K562 (cell line): ENCODE measurements around the gene ZNF689. TPM values are rescaled to one million over a fixed set of nuclear protein-coding genes. Genes with fewer than 3 reads are reported as not detected.

ENCODE experiments used
- CBX2 ChIP-seq: fragments of 200-600 bp; sonication (generic); IDR thresholded peaks from one replicate; pipeline ENCODE4 v1.6.1; 2012; ENCODE audit warnings: mild to moderate bottlenecking, low read length, inconsistent platforms; ENCODE audit not compliant: insufficient read depth, poor library complexity, severe bottlenecking
- E2F3 ChIP-seq: fragments of 250-450 bp; sonication (Bioruptor Pico); IDR thresholded peaks from 2 replicates; pipeline ENCODE4 v1.4.0; 2020; ENCODE audit warnings: mild to moderate bottlenecking
- FOSL1 ChIP-seq: fragments of 200-800 bp; sonication (Bioruptor generic); conservative IDR thresholded peaks from 2 replicates; pipeline ENCODE4 v1.6.1; 2016; ENCODE audit warnings: missing genetic modification characterization, missing compliant biosample characterization
- HNRNPLL ChIP-seq: fragments of 200-400 bp; formaldehyde crosslinking; IDR thresholded peaks from 2 replicates; pipeline ENCODE4 v1.6.1; 2017; ENCODE audit warnings: low read length, low read depth, mild to moderate bottlenecking; ENCODE audit not compliant: poor library complexity, severe bottlenecking
- KAT8 ChIP-seq: fragments of 450-650 bp; IDR thresholded peaks from 2 replicates; pipeline ENCODE4 v1.6.1; 2016; ENCODE audit warnings: low read depth, mild to moderate bottlenecking
- MAFG ChIP-seq: fragments of 450-650 bp; conservative IDR thresholded peaks from 2 replicates; pipeline ENCODE4 v1.6.1; 2016; ENCODE audit warnings: missing genetic modification characterization, missing compliant biosample characterization
- NR2C1 ChIP-seq, 2 experiments: fragments of 450-650 bp; IDR thresholded peaks; 2 replicates each; pipeline ENCODE4 v1.6.1; 2017; ENCODE audit warnings: mild to moderate bottlenecking in 2 of 2, antibody characterized with exemption in 1 of 2, inconsistent platforms in 1 of 2, missing compliant biosample characterization in 1 of 2, missing genetic modification characterization in 1 of 2
- NR3C1 ChIP-seq: sonication (generic); formaldehyde crosslinking; IDR thresholded peaks from 2 replicates; pipeline ENCODE4 v1.8.1; 2022; ENCODE audit warnings: missing genetic modification reagents
- PRPF4 ChIP-seq: fragments of 200-400 bp; formaldehyde crosslinking; IDR thresholded peaks from one replicate; pipeline ENCODE4 v1.6.1; 2017; ENCODE audit warnings: low read length, low read depth, mild to moderate bottlenecking; ENCODE audit not compliant: insufficient read depth, poor library complexity, severe bottlenecking
- PYGO2 ChIP-seq: fragments of 450-650 bp; IDR thresholded peaks from 2 replicates; pipeline ENCODE4 v1.6.1; 2016; ENCODE audit warnings: mild to moderate bottlenecking, missing genetic modification characterization, moderate library complexity, missing compliant biosample characterization
- SLC30A9 ChIP-seq: fragments of 250-450 bp; sonication (Bioruptor Pico); IDR thresholded peaks from 2 replicates; pipeline ENCODE4 v1.8.0; 2022; ENCODE audit warnings: mild to moderate bottlenecking, moderate library complexity
- SPI1 ChIP-seq: IDR thresholded peaks from 2 replicates; pipeline ENCODE4 v1.6.1; 2011; ENCODE audit warnings: low read depth, low read length, control low read depth, borderline replicate concordance
- TBL1XR1 ChIP-seq, 2 experiments: IDR thresholded peaks; 2 replicates each; pipeline ENCODE4 v1.6.1; 2012; ENCODE audit warnings: improper control_type of control experiment in 2 of 2, low read length in 2 of 2, mild to moderate bottlenecking in 1 of 2
- ZBTB12 ChIP-seq: fragments of 250-450 bp; sonication (Bioruptor Pico); IDR thresholded peaks from 2 replicates; pipeline ENCODE4 v1.4.0; 2020
- ZNF318 ChIP-seq, 2 experiments: fragments of 450-650 bp; IDR thresholded peaks; 2 replicates each; pipeline ENCODE4 v1.6.1; 2016; ENCODE audit warnings: mild to moderate bottlenecking in 2 of 2, borderline replicate concordance in 1 of 2, low read depth in 1 of 2, moderate library complexity in 1 of 2
- ZNF507 ChIP-seq: conservative IDR thresholded peaks from 2 replicates; pipeline ENCODE4 v1.6.1; 2017; ENCODE audit warnings: missing genetic modification characterization, missing compliant biosample characterization
- ZNF639 ChIP-seq, 2 experiments: fragments of 200-800 bp in 1 of 2; sonication (Bioruptor generic) in 1 of 2; sonication (generic) in 1 of 2; formaldehyde crosslinking in 1 of 2; IDR thresholded peaks in 1 of 2; conservative IDR thresholded peaks in 1 of 2; 2 replicates each; pipeline versions ENCODE4 v1.5.0 to v1.6.1; 2016 to 2020; ENCODE audit warnings: missing compliant biosample characterization in 1 of 2, missing genetic modification characterization in 1 of 2, missing genetic modification reagents in 1 of 2
- polyA plus RNA-seq, 8 experiments: library from polyadenylated mRNA; depleted of rRNA in 4 of 8; stranded (reverse) in 5 of 8; unstranded in 3 of 8; fragments of >200 nt; fragmentation: Nextera tagmentation in 2 of 8; fragmentation: Illumina TruSeq in 1 of 8; extraction: Ambion mirVana in 2 of 8; extraction: Trizol in 1 of 8; gene quantifications; 2 replicates each; pipeline versions ENCODE4 v1.2.1 to v1.2.3, GENCODE V29; 2011 to 2014; ENCODE audit warnings: inconsistent platforms in 1 of 8, missing spikeins in 1 of 8
- total RNA-seq, 7 experiments: library from RNA; depleted of rRNA in 6 of 7; stranded (reverse); fragments of >200 nt in 6 of 7; fragmentation: Illumina TruSeq in 2 of 7; extraction: Trizol in 2 of 7; gene quantifications; 2 replicates each; pipeline versions ENCODE4 v1.2.1 to v1.2.3, GENCODE V29; 2011 to 2021; ENCODE audit warnings: low replicate concordance in 1 of 7

The ZNF689 gene
- total and polyA plus RNA-seq, 9 of the 15 experiments (the other 6 are each of a cell fraction or from before 2014, with no cell fraction given): 5.4 to 15.4 (median 10.8) TPM

GRCh38 chr16:30558789-30559377 lies 51.3 kb downstream of the ZNF689 start (continued):
- TF ChIP-seq ZNF318 (IDR thresholded peaks at IDR 0.05; ENCODE audit: borderline replicate concordance in 1 of 2, low read depth in 1 of 2) (no peak), MAFG (tag) (no peak), E2F3 (CRISPR knock-in tag) (no peak), PYGO2 (tag) (peak; percentile 62; the same call in 1 of the 2 replicates), NR2C1 (IDR thresholded peaks at IDR 0.05) (no peak), NR2C1 (tag; IDR thresholded peaks at IDR 0.05) (no peak), ZBTB12 (CRISPR knock-in tag) (no peak), PRPF4 (no peak), SLC30A9 (no peak), CBX2 (no peak), HNRNPLL (no peak), SPI1 (no peak), NR3C1 (CRISPR knock-in tag) (no peak), FOSL1 (tag) (no peak), ZNF507 (tag) (no peak), ZNF639 (CRISPR knock-in tag; conservative IDR thresholded peaks at IDR 0.05 in 1 of 2, IDR thresholded peaks at IDR 0.05 in 1 of 2) (no peak), TBL1XR1 (IDR thresholded peaks at IDR 0.05; ENCODE audit: low read length in 2 of 2) (no peak), KAT8 (no peak)
